Neuronal stem cell (in vitro differentiated cells): Measurements from ENCODE around the gene MBOAT1.

ENCODE experiments used
- DNase-seq: peaks from one replicate; pipeline ENCODE4 v3.0.0-alpha.2; 2013; ENCODE audit warnings: low spot score
- H2AFZ ChIP-seq: one replicate; pipeline ENCODE4 v1.6.1; 2013; ENCODE audit warnings: mild to moderate bottlenecking, low read length, inconsistent platforms
- H2AK5ac ChIP-seq: 2 replicates; pipeline ENCODE4 v1.6.1; 2013; ENCODE audit warnings: low read depth, mild to moderate bottlenecking, inconsistent platforms, low read length, moderate library complexity, mixed read lengths
- H2BK120ac ChIP-seq: 2 replicates; pipeline ENCODE4 v1.6.1; 2013; ENCODE audit warnings: low read depth, mild to moderate bottlenecking, inconsistent platforms, low read length, moderate library complexity, mixed read lengths
- H2BK12ac ChIP-seq: one replicate; pipeline ENCODE4 v1.6.1; 2013; ENCODE audit warnings: low read length, inconsistent platforms
- H2BK15ac ChIP-seq: 2 replicates; pipeline ENCODE4 v1.6.1; 2013; ENCODE audit warnings: mild to moderate bottlenecking, low read length, inconsistent platforms, mixed read lengths
- H2BK5ac ChIP-seq: one replicate; pipeline ENCODE4 v1.6.1; 2013; ENCODE audit warnings: inconsistent platforms, mild to moderate bottlenecking, low read length, moderate library complexity
- H3K14ac ChIP-seq: one replicate; pipeline ENCODE4 v1.6.1; 2013; ENCODE audit warnings: low read length, inconsistent platforms
- H3K18ac ChIP-seq: 2 replicates; pipeline ENCODE4 v1.6.1; 2013; ENCODE audit warnings: low read length, inconsistent platforms
- H3K23ac ChIP-seq: 2 replicates; pipeline ENCODE4 v1.6.1; 2013; ENCODE audit warnings: low read depth, mild to moderate bottlenecking, mixed read lengths, low read length, inconsistent platforms; ENCODE audit not compliant: poor library complexity
- H3K27ac ChIP-seq: replicated peaks from 3 replicates; pipeline ENCODE4 v1.5.1; 2013; ENCODE audit warnings: low read length, inconsistent platforms
- H3K27me3 ChIP-seq, 3 experiments: 2 replicates each; pipeline ENCODE4 v1.6.1; 2013; ENCODE audit warnings: low read length in 3 of 3, mild to moderate bottlenecking in 2 of 3, inconsistent platforms in 1 of 3, low read depth in 1 of 3, mixed read lengths in 1 of 3, moderate library complexity in 1 of 3; ENCODE audit not compliant: control insufficient read depth in 3 of 3, insufficient read depth in 3 of 3
- H3K36me3 ChIP-seq, 2 donors: replicated peaks in 1 of 2; 2 replicates each; pipeline ENCODE4 v1.6.1; 2013; ENCODE audit warnings: low read length in 2 of 2; ENCODE audit not compliant: control insufficient read depth in 2 of 2, insufficient read depth in 2 of 2
- H3K4ac ChIP-seq: 2 replicates; pipeline ENCODE4 v1.6.1; 2013; ENCODE audit warnings: inconsistent platforms, mild to moderate bottlenecking, low read length, moderate library complexity
- H3K4me1 ChIP-seq, 2 donors: 1 replicate in 1 of 2; 2 replicates in 1 of 2; pipeline ENCODE4 v1.6.1; 2013; ENCODE audit warnings: low read length in 2 of 2, low read depth in 1 of 2; ENCODE audit not compliant: control insufficient read depth in 2 of 2, insufficient read depth in 1 of 2
- H3K4me2 ChIP-seq: one replicate; pipeline ENCODE4 v1.6.1; 2013; ENCODE audit warnings: mild to moderate bottlenecking, low read length, inconsistent platforms; ENCODE audit not compliant: insufficient read depth, poor library complexity, severe bottlenecking
- H3K4me3 ChIP-seq, 2 donors: 2 replicates each; pipeline ENCODE4 v1.5.1; 2013; ENCODE audit warnings: low read length in 2 of 2, mild to moderate bottlenecking in 2 of 2, inconsistent platforms in 1 of 2, moderate library complexity in 1 of 2
- H3K79me1 ChIP-seq: one replicate; pipeline ENCODE4 v1.6.1; 2013; ENCODE audit warnings: low read depth, mild to moderate bottlenecking, inconsistent platforms, low read length, moderate library complexity
- H3K9ac ChIP-seq: one replicate; pipeline ENCODE4 v1.6.1; 2013; ENCODE audit warnings: mild to moderate bottlenecking, low read depth, low read length, inconsistent platforms; ENCODE audit not compliant: poor library complexity
- H3K9me3 ChIP-seq, 2 donors: replicated peaks in 1 of 2; 2 replicates each; pipeline versions ENCODE3 to v1.6.1; 2013; ENCODE audit warnings: low read length in 2 of 2, mild to moderate bottlenecking in 2 of 2, inconsistent platforms in 1 of 2, low read depth in 1 of 2, mixed read lengths in 1 of 2, moderate library complexity in 1 of 2; ENCODE audit not compliant: control insufficient read depth in 2 of 2, insufficient read depth in 1 of 2
- H4K8ac ChIP-seq: one replicate; pipeline ENCODE4 v1.6.1; 2013; ENCODE audit warnings: low read depth, mild to moderate bottlenecking, inconsistent platforms, low read length, moderate library complexity
- H4K91ac ChIP-seq: one replicate; pipeline ENCODE4 v1.6.1; 2013; ENCODE audit warnings: low read length, low read depth, mild to moderate bottlenecking, inconsistent platforms; ENCODE audit not compliant: poor library complexity
- WGBS, 2 donors: extraction: QIAGEN DNeasy Blood & Tissue Kit; methylation state at CpG; one replicate each; pipeline ENCODE4 v1.1.7; 2013; ENCODE audit warnings: missing lambda C conversion rate in 2 of 2, mixed read lengths in 1 of 2; ENCODE audit not compliant: insufficient read length in 2 of 2, insufficient replicate concordance in 1 of 2; ENCODE audit errors: extremely low coverage in 2 of 2; 5-methylcytosine and 5-hydroxymethylcytosine counted together

MBOAT1 gene

GRCh38 chr6:20154753-20155152 is 57.5 kb downstream of the MBOAT1 start:
- Histone ChIP-seq H3K23ac (no peak overlapping the region), H3K27me3 (no peaks in the 10 kb centered on the region), H3K27ac (no peak overlapping the region), H4K91ac (no peak overlapping the region), H3K4me2 (no peak overlapping the region), H3K18ac (no peak overlapping the region), H2BK15ac (no peak overlapping the region), H3K9ac (no peak overlapping the region), H3K14ac (no peak overlapping the region), H2AK5ac (no peak overlapping the region), H3K79me1 (no peaks in the 10 kb centered on the region), H2BK5ac (no peak overlapping the region), H3K4me1 (peaks cover 0 to under 1% of the 10 kb centered on the region in 2 donors), H3K4ac (no peak overlapping the region), H3K36me3 (peaks cover 0 to 3% of the 10 kb centered on the region in 2 donors), H4K8ac (no peak overlapping the region), H2BK12ac (no peak overlapping the region), H3K4me3 (no peak overlapping the region), H2AFZ (no peak overlapping the region), H2BK120ac (no peak overlapping the region), H3K9me3 (peaks cover 0 to 4% of the 10 kb centered on the region in 2 donors)
- no peak for DNase-seq
- WGBS, 2 donors, result no CpG with 5 or more reads among the region's 2 CpGs

DNA sequence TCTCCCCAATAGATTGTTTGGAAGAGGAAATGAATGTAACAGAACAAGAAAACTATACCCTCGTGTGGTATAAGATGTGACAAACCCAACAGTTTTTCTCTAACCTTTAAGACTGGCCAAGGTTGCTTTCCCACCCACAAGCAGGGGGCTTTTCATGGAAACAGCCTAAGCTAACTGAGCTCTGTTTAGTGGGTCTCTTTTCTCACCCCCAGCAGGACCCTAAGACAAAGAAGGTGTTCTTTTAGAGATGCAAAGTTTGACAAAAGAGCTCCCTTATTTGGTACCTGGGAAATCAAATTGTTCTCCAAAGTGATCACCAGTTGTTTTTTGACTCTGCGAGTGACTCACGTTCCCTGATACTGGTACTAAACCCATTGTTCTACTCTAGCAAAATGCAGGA is 59.1 kb downstream of the MBOAT1 start:
- Histone ChIP-seq H3K14ac (no peak overlapping the region), H3K27ac (no peak overlapping the region), H3K27me3 (no peaks in the 10 kb centered on the region), H4K91ac (no peak overlapping the region), H3K23ac (no peak overlapping the region), H2BK15ac (no peak overlapping the region), H2BK5ac (no peak overlapping the region), H2BK12ac (no peak overlapping the region), H3K79me1 (no peaks in the 10 kb centered on the region), H2AFZ (no peak overlapping the region), H3K4me1 (no peaks in the 10 kb centered on the region), H3K4ac (no peak overlapping the region), H3K36me3 (peaks cover 0 to 3% of the 10 kb centered on the region in 2 donors), H2AK5ac (no peak overlapping the region), H3K9ac (no peak overlapping the region), H3K4me2 (no peak overlapping the region), H3K18ac (no peak overlapping the region), H3K9me3 (no peaks in the 10 kb centered on the region), H3K4me3 (no peak overlapping the region), H2BK120ac (no peak overlapping the region), H4K8ac (no peak overlapping the region)
- WGBS, 2 donors, result no CpG with 5 or more reads among the region's 3 CpGs
- no peak for DNase-seq

DNA sequence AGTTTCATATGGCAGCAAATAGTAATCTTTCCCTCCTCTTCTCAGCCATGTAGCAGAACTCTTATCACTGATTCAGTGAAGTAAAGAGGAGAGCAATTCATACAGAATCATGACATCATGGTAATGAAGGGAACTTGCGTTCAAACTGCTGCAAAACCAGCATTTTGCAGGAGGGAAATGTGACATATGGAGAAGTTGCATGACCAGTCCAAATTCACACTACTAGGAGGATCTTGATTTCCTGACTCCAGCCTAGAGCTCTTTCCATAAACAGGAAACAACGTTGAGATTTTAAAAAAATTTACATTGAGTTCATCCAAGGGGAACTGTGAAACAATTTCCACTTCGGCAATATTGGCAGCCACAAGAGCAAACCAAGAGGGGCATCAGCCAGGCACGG is 63.8 kb downstream of the MBOAT1 start:
- Histone ChIP-seq H3K14ac (no peak overlapping the region), H2AK5ac (no peak overlapping the region), H3K4me3 (no peak overlapping the region), H2BK12ac (no peak overlapping the region), H2BK15ac (no peak overlapping the region), H3K4me1 (peaks cover 0 to 3% of the 10 kb centered on the region in 2 donors), H3K18ac (no peak overlapping the region), H4K8ac (no peak overlapping the region), H3K9me3 (no peaks in the 10 kb centered on the region), H2BK5ac (no peak overlapping the region), H4K91ac (no peak overlapping the region), H3K79me1 (no peaks in the 10 kb centered on the region), H2BK120ac (no peak overlapping the region), H2AFZ (no peak overlapping the region), H3K27ac (no peak overlapping the region), H3K4ac (no peak overlapping the region), H3K4me2 (no peak overlapping the region), H3K23ac (no peak overlapping the region), H3K9ac (no peak overlapping the region), H3K36me3 (peaks cover 0 to 6% of the 10 kb centered on the region in 2 donors), H3K27me3 (no peaks in the 10 kb centered on the region)
- no CpG with 5 or more reads among the region's 4 CpGs for WGBS, 2 donors
- no peak for DNase-seq

- WGBS, 2 donors, result no CpG with 5 or more reads among the region's 4 CpGs
- peaks cover 0 to 11% of the 10 kb centered on the region in 2 donors for H3K36me3 ChIP-seq
- H3K18ac ChIP-seq, result no peak overlapping the region
- H3K27me3 ChIP-seq, result no peaks in the 10 kb centered on the region
- H3K4me2 ChIP-seq, result no peak overlapping the region
- no peak overlapping the region for H2BK12ac ChIP-seq
- H4K8ac ChIP-seq, result no peak overlapping the region
- H3K9me3 ChIP-seq, result no peaks in the 10 kb centered on the region
- H2AFZ ChIP-seq, result no peak overlapping the region
- no peak overlapping the region for H2BK5ac ChIP-seq
- H3K4ac ChIP-seq, result no peak overlapping the region
- no peak overlapping the region for H3K23ac ChIP-seq
- no peak overlapping the region for H3K14ac ChIP-seq
- H3K4me1 ChIP-seq, result peaks cover 0 to 3% of the 10 kb centered on the region in 2 donors
- H2BK120ac ChIP-seq, result no peak overlapping the region
- no peak for DNase-seq
- no peak overlapping the region for H4K91ac ChIP-seq
- H3K9ac ChIP-seq, result no peak overlapping the region
- H2BK15ac ChIP-seq, result no peak overlapping the region
- H3K79me1 ChIP-seq, result no peaks in the 10 kb centered on the region
- H3K4me3 ChIP-seq, result no peak overlapping the region
- no peak overlapping the region for H2AK5ac ChIP-seq
- H3K27ac ChIP-seq, result no peak overlapping the region
Observed at GRCh38 chr6:20147469-20147868, 64.8 kb downstream of the MBOAT1 start.
